Endometrial microvascular endothelial cells (primary cell): Measurements from ENCODE around the gene ZNF460. TPM values are rescaled to one million over a fixed set of nuclear protein-coding genes. Genes with fewer than 3 reads are reported as not detected.
"Not testable (repeated sequence)": the region's sequence is repeated elsewhere in the genome, so short reads cannot be mapped to it uniquely, and the experiment has no call there.

Experiments used
- in situ Hi-C: cut with HindIII; loops from 2 replicates; pipeline ENCODE4 v1.10.0; 2017; ENCODE audit warnings: low sequenced_read_pairs, low pct_unique_long_range_greater_than_20kb; ENCODE audit errors: inconsistent ontology term
- total RNA-seq: library from RNA; depleted of rRNA; stranded (reverse); fragments of >200 nt; gene quantifications from one replicate; pipeline ENCODE4 v1.2.3, GENCODE V29; 2015; ENCODE audit errors: inconsistent ontology term

Gene ZNF460
- total RNA-seq = 13.5 TPM

- in situ Hi-C loops = no loop called here
Measured at GRCh38 chr19:57280165-57280961, at the start of gene ZNF460. ZNF460 (plus strand) TSS chr19:57280485; CDS start chr19:57280807, 322 bp downstream.

DNA sequence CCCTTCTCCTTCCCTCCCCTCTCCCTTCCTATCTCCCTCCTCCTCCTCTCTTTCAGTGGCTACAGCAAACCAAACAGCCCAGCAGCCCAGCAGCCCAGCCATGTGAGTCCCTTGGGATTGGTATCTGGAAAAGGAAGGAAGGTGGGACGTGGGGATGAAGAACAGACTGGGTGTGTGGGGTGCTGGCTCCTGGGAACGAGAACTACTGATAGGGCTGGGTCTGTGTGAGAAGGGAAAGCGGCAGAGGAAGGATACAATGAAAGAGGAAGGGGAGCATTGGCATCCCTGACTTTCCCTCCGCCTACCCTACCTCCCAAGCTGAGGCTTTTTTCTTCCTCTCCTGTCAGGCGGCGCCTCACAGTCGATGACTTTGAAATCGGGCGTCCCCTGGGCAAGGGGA, 48.6 kb upstream of the ZNF460 start:
- in situ Hi-C loops = no loop called here

DNA sequence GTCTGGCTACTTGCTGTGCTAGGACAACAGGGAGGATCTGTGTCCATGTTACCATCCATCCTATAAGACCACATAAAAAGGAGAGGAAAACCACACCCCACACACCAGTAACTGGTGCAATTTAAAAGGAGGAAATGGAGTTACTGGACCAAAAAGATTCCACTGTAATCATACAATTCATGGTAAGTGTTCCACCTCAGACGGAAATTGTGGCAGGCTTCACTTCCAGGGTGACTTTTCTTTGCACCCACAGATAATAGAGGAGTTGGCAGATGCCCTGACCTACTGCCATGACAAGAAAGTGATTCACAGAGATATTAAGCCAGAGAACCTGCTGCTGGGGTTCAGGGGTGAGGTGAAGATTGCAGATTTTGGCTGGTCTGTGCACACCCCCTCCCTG, 47.1 kb upstream of the ZNF460 start:
- in situ Hi-C loops = no loop called here

DNA sequence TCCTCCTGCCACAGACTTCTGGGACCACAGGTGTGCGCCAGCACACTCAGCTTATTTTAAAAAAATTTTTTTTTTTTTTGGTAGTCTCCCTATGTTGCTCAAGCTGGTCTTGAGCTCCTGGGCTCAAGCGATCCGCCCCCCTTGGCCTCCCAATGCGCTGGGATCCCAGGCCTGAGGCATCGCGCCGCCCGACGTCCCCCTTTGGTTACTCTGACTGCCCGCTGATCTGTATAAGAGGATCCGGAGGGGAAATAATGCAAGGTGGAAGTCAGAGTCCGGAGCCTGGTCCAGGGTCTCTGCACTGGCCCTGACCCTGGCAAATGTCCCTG, 40.3 kb upstream of the ZNF460 start:
- in situ Hi-C loops = no loop called here

DNA sequence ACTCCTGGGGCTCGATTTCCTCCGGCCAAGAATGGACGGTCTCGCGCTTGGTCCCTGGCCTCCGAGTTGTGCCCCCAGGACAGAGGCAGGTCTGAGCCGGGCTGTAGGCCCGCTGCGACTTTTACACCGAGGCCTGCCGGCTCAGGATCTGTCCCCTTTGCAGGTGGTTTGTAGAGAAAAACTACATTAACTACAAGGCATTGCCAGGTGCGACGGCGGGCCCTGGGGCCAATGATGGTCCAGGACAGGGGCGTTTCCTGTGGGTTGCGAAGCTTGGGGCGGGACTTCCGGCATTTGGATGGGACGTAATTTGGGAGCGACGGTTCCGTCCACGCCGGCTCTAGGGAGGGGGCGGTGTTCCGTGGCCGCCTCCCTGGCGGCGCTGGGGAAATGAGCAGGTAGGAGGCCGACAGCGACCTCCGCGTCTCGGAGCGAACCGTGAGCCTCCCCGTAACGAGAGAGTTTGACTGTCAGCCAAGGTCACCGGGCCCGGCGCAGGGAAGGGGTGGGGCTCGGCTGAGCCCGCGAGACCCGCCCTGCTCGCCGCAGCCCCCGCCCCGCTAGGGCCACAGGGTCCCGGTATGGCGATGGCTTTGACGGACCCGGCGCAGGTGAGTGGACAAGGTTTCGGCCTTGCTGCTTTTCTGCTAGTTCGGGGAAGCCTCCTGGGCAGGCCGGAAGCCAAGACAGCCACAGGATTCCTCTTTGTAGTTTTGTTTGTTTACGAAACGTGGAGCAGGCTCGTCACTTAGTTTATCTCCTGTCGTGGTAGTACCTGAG, 39.8 kb upstream of the ZNF460 start, which contains the start of gene ZNF805:
TSS of gene ZNF805 (plus strand) at position 322 of the 780 bp plus-strand sequence. CDS start at position 582, 260 bp downstream.
- in situ Hi-C loops = no loop called here

GRCh38 chr19:57241176-57241575, 39.1 kb upstream of the ZNF460 start:
- in situ Hi-C loops = no loop called here

DNA sequence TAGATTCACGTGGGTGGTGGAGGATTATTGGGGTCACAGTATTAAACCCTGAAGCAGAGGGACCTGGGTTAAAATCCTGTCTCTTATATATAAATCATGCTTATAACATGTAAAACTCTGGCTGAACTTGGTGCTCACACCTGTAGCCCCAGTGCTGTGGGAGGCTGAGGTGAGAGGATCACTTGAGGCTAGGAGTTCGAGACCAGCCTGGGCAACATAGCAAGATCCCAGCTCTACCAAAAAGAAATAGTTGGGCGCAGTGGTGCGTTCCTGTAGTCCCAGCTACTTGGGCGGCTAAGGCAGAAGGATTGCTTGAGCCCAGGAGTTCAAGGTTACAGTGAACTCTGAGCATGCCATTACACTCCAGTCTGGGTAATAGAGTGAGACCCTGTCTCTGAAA, 37.5 kb upstream of the ZNF460 start:
- in situ Hi-C loops = no loop called here

DNA sequence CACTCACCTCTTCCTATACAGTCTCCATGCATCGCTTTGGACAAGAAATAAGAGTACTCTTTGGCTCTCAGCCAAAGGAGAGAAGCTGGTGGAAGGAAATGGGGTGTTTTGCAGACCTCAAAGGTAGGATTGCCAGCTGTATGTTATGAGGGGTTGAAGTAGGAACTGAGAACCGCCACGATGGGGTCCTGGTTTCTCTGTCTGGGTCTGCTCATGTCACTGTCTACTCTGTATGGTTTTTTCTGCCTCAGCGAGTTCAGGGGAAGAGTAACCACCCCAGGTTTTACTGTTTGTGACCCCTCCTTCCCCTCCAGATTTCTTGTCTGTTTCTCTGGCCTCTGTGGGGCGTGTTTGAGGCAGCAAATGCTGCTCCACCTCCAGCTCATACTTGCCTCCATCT, 35.8 kb upstream of the ZNF460 start:
- in situ Hi-C loops = no loop called here

DNA sequence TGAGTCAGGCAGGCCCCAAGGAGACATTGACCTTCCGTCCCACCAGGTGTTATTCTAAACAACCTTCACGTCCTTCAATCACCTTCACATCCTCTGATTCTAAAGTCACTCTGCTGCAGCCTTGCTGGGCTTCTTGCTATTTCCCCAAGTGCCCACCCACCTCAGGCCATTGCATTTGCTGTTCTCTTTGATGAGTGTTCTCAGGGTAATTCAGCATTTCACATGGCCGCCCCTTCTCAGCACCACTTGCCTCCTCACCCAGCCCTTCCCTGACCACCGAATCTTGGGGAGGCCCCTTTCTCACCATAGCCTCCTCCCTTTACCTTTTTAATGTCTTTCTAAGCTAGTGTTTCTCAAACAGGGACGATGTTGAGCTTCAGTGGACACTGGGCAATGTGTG, 35.2 kb upstream of the ZNF460 start:
- in situ Hi-C loops = no loop called here

DNA sequence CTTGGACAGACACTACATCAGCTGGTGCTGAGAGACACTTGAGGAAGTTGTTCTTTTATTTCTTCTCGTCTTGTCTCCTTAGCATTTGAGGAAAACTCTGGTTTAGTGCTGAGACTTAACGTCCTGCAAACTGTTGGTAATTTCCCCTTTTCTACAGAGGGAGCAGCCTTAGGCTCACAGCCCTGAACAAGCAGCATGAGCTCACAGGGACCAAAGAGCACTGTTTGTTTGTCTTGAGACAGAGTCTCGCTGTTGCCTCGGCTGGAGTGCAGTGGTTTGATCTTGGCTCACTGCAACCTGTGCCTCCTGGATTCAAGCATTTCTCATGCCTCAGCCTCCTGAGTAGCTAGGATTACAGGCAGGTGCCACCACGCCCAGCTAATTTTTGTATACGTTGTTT, 34.3 kb upstream of the ZNF460 start:
- in situ Hi-C loops = no loop called here

GRCh38 chr19:57248646-57249045, 31.6 kb upstream of the ZNF460 start:
- in situ Hi-C loops = no loop called here

DNA sequence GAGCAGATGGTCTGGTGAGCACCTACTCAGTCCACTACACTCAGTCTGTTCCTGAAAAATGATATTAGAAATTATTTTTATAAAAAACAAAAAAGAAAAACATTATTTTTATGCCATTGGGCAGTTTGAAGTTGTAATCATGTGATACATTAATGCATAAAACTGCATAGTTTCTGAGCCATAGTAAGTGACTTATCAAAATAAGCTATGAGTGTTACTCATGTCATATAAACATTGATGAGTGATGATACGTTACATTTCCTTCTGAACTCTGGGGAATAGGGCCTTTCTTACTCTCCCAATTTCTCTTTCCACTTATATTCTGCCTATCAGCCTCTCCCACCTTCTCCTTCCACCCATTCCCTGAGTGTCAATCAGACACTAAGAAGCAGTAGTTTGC, 31.0 kb upstream of the ZNF460 start:
- in situ Hi-C loops = no loop called here

- in situ Hi-C loops = not testable (repeated sequence)
Measured at GRCh38 chr19:57253767-57254166, 26.5 kb upstream of the ZNF460 start.

- in situ Hi-C loops = no loop called here
Measured at GRCh38 chr19:57262044-57262443, 18.2 kb upstream of the ZNF460 start.

DNA sequence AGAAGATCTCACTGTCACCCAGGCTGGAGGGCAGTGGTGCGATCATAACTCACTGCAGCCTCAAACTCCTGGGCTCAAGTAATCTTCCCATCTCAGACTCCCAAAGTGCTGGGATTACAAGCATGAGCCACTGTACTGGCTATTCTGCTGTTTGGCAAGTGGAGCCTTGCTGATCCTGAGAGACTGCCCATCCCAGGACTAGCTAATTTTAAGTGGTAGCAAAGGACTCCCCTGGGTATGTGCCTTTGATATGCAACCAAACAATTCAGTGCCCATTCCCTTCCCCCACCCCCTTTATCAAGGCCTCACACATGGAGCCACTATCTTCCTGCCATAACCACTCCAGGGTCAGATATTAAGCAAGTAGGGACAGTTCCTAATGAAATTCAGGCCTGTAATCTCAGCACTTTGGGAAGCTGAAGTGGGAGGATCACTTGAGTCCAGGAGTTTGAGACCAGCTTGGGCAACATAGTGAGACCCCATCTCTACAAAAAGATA, 17.0 kb upstream of the ZNF460 start:
- in situ Hi-C loops = no loop called here

GRCh38 chr19:57267291-57267690, 13.0 kb upstream of the ZNF460 start:
- in situ Hi-C loops = no loop called here

DNA sequence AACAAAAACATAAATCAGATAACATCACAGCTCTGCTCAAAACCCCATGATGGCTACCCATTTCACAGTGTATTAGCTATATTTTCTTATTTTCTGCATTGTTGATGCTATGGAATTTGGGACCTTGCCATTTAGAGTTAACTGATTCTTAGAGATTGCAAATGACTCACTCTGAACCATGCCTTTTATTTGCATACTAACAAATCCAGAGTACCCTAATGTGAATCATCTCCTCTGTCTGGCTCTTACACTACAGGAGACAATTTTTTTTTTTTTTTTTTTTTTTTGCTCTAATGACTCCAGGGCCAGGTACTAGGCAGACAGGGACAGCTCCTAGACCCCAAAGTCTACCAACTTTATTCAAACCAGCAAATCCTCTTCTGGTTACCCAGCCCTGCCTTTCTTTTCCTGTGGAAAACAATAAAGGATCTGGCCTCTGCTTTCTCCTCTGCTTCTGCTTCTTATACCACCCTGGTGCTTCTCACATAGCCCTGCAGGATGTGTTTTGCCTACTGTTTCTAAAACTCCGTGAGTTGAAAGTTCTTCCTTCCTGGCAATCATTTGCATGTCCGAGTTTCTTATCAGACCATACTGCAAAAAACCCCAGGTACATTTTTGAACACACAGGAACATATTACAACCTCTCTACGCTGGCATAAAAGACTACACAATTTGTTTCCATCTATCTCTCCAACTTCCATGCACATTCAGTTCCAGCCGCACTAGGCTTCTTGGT, 10.6 kb upstream of the ZNF460 start:
- in situ Hi-C loops = no loop called here

DNA sequence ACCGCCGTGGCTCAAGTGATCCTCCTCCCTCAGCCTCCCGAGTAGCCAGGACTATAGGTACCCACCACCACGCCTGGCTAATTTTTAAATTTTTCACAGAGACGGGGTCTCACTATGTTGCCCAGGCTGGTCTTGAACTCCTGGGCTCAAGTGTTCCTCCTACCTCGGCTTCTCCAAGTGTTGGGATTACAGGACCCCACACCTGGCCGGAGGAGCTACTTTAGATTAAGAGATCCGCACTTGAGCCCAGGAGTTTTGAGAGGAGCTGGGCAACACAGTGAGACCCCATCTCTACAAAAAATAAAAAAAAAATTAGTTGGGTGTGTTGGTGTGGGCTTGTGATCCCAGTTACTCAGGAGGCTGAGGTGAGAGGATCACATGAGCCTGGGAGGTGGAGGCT, 9.0 kb upstream of the ZNF460 start:
- in situ Hi-C loops = no loop called here

- in situ Hi-C loops = no loop called here
Measured at GRCh38 chr19:57273014-57273413, 7.3 kb upstream of the ZNF460 start.
